ENCODE results near the gene TAPBP. TPM values are rescaled to one million over a fixed set of nuclear protein-coding genes. Genes with fewer than 3 reads are reported as not detected.
"Not testable (repeated sequence)": the region's sequence is repeated elsewhere in the genome, so short reads cannot be mapped to it uniquely, and the experiment has no call there.

Gene TAPBP
- 100 to 1,000 TPM; 164 to 190 TPM for total RNA-seq

DNA sequence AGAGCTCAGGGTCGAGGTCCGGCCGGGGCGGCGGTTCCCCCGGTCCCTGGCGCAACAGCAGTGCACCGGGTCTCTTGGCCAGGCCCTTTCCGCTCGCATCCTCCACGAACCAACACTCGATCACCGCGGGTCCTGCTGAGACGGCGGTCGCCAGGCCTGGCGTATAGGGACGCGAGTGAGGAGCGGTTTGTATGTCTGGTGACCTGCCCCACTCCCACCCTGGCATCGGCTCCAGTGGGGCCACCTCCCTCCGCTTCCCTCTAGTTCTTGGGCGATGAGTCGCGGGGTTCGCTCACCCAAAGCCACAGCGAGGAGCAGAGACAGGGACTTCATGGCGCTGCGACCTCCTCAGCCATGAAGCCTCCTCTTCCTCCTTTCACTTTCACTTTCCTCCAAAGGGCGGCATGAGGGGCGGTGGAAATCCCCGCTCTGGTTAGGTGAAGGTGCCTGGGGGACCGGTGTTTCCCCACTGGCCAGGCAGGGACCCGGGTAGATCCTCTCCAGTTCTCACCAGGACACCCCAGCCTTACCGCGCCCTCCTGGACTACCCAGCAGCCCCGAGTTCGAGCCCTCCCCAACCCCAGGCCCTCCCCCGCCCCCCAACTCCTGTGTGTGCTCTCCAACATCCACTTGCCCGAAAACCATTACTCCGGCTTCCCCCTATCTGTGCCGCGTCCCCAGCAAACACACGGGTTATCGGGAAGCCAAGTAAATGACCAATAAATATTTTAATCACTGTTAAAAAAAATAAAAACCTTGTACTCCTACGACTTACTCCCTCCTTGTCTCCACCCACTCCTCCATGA is at the start of gene TAPBP:
TAPBP (minus strand) TSS at position 370 of the 806 bp plus-strand sequence; CDS start at position 333, 37 bp downstream.
- Mint-ChIP-seq H3K4me1 (peaks cover 55% of the 10 kb centered on the region), H3K9me3 (ENCODE audit: low read depth) (no peaks in the 10 kb centered on the region), H3K36me3 (ENCODE audit: low read depth) (peaks cover 36% of the 10 kb centered on the region), H3K27me3 (no peaks in the 10 kb centered on the region), H3K4me3 (peak within 1 kb of the TSS; percentile 99), H3K27ac (peak within 1 kb of the TSS; percentile 98)
- ATAC-seq (peak; percentile 48), DNase-seq (peak; percentile 90)
- intact Hi-C loops (cut with DNase I, micrococcal nuclease): loop anchor here (1.0 to 10.0 kb wide), 11 partner anchors 25 to 921 kb away; partner anchors contain the start of genes KIFC1 (in 2 of the 2), CUTA (in 1 of the 2), HMGA1 (in 1 of the 2) and ITPR3 (in 1 of the 2)
- POLR2A ChIA-PET: no interaction called here
- CTCF ChIA-PET: interaction anchor here (1.0 kb wide), 1 partner anchor 15 kb away, joined by 3 read pairs; the partner anchor contains the start of gene RGL2

GRCh38 chr6:33363486-33363885 is 49.6 kb upstream of the TAPBP start:
- H3K4me3 Mint-ChIP-seq; POLR2A ChIA-PET; intact Hi-C loops (cut with DNase I, micrococcal nuclease); H3K9me3 Mint-ChIP-seq (ENCODE audit: low read depth); H3K27me3 Mint-ChIP-seq; DNase-seq; ATAC-seq; H3K36me3 Mint-ChIP-seq (ENCODE audit: low read depth); H3K27ac Mint-ChIP-seq; H3K4me1 Mint-ChIP-seq: not testable (repeated sequence)
- CTCF ChIA-PET: interaction anchor here (1.1 kb wide), 1 partner anchor 18 kb away, joined by 5 read pairs; no protein-coding TSS in a partner anchor

DNA sequence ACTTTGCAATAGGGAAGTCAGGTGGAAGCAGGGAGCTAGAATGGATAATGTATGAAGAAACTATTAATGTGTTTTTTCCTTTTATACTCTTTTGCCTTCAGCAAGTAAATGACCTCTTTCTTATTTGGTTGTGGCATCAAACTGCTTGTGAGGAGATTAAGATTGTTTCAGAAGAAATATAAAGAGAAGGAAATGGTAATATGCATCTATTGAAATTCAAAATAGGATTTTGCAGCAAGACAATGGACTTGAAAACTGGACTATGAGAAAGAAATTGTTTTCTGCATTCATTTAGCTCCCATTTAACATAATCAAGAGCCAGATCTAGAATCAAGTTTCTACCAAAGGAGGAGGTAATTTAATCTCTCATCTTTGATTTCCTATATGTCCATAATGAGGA is 45.5 kb upstream of the TAPBP start:
- ChIA-PET POLR2A (interaction anchor here (0.6 to 1.1 kb wide), 2 partner anchors 39 to 58 kb away, joined by 3 to 7 read pairs; no protein-coding TSS in a partner anchor), CTCF (interaction anchor here (1.2 kb wide), 1 partner anchor 31 kb away, joined by 3 read pairs; no protein-coding TSS in a partner anchor)

GRCh38 chr6:33357160-33357871 is 43.4 kb upstream of the TAPBP start:
- DNase-seq; POLR2A ChIA-PET; H3K27me3 Mint-ChIP-seq; H3K36me3 Mint-ChIP-seq (ENCODE audit: low read depth); intact Hi-C loops (cut with DNase I, micrococcal nuclease); ATAC-seq; CTCF ChIA-PET; H3K9me3 Mint-ChIP-seq (ENCODE audit: low read depth); H3K4me1 Mint-ChIP-seq; H3K4me3 Mint-ChIP-seq; H3K27ac Mint-ChIP-seq: not testable (repeated sequence)

More for the DNA sequence above, 45.5 kb upstream of the TAPBP start:
- H3K9me3 Mint-ChIP-seq (ENCODE audit: low read depth): no peaks in the 10 kb centered on the region
- intact Hi-C loops (cut with DNase I, micrococcal nuclease): no loop called here
- no peaks in the 10 kb centered on the region for H3K27me3 Mint-ChIP-seq
- H3K36me3 Mint-ChIP-seq (ENCODE audit: low read depth): no peaks in the 10 kb centered on the region
- ATAC-seq: no peak
- DNase-seq: no peak
- no peak overlapping the region for H3K27ac Mint-ChIP-seq
- H3K4me1 Mint-ChIP-seq: no peaks in the 10 kb centered on the region
- H3K4me3 Mint-ChIP-seq: no peak overlapping the region

DNA sequence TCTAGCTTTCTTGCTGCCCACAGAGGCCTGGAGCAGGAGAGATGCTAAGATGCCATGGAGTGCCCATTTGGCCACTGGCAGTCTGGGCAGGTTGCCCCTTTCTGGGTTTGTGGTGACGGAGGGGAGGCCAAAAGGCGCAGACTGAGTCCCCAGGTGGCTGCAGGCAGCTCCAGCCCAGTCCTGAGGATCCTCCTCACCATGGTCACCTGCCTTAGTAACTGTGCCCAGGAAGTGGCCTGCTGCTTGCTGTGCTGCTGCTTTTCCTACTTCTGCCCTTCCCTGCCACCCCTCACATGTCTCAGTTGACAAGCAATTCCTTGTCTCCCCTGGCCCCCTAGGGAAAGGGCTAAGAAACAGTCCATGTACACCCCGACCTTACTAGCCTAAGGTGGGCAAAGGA is 42.4 kb upstream of the TAPBP start:
- ChIA-PET CTCF (no interaction called here), POLR2A (no interaction called here)
- Mint-ChIP-seq H3K36me3 (ENCODE audit: low read depth) (no peaks in the 10 kb centered on the region), H3K4me1 (no peaks in the 10 kb centered on the region), H3K4me3 (no peak overlapping the region), H3K27me3 (no peaks in the 10 kb centered on the region), H3K9me3 (ENCODE audit: low read depth) (no peaks in the 10 kb centered on the region), H3K27ac (no peak overlapping the region)
- ATAC-seq (no peak), DNase-seq (no peak)
- intact Hi-C loops (cut with DNase I, micrococcal nuclease): no loop called here

- CTCF ChIA-PET; POLR2A ChIA-PET; H3K27me3 Mint-ChIP-seq; H3K27ac Mint-ChIP-seq; intact Hi-C loops (cut with DNase I, micrococcal nuclease); H3K4me3 Mint-ChIP-seq; H3K36me3 Mint-ChIP-seq (ENCODE audit: low read depth); H3K9me3 Mint-ChIP-seq (ENCODE audit: low read depth); ATAC-seq; DNase-seq; H3K4me1 Mint-ChIP-seq: not testable (repeated sequence)
Observed at GRCh38 chr6:33355860-33356259, 42.0 kb upstream of the TAPBP start.

- no peak overlapping the region for H3K4me3 Mint-ChIP-seq
- no peaks in the 10 kb centered on the region for H3K36me3 Mint-ChIP-seq (ENCODE audit: low read depth)
- CTCF ChIA-PET: no interaction called here
- POLR2A ChIA-PET: no interaction called here
- H3K27me3 Mint-ChIP-seq: no peaks in the 10 kb centered on the region
- DNase-seq (no peak), ATAC-seq (no peak)
- intact Hi-C loops (cut with DNase I, micrococcal nuclease): no loop called here
- no peaks in the 10 kb centered on the region for H3K9me3 Mint-ChIP-seq (ENCODE audit: low read depth)
- peaks cover 21% of the 10 kb centered on the region for H3K4me1 Mint-ChIP-seq
- no peak overlapping the region for H3K27ac Mint-ChIP-seq
Observed at GRCh38 chr6:33347816-33348215, 33.9 kb upstream of the TAPBP start.

GRCh38 chr6:33346972-33347371 is 33.1 kb upstream of the TAPBP start:
- peaks cover 21% of the 10 kb centered on the region for H3K4me1 Mint-ChIP-seq
- POLR2A ChIA-PET; H3K36me3 Mint-ChIP-seq (ENCODE audit: low read depth); H3K9me3 Mint-ChIP-seq (ENCODE audit: low read depth); H3K4me3 Mint-ChIP-seq; ATAC-seq; DNase-seq; H3K27ac Mint-ChIP-seq; H3K27me3 Mint-ChIP-seq; intact Hi-C loops (cut with DNase I, micrococcal nuclease); CTCF ChIA-PET: not testable (repeated sequence)

GRCh38 chr6:33344701-33345697 is 31.1 kb upstream of the TAPBP start:
- Mint-ChIP-seq H3K27me3 (no peaks in the 10 kb centered on the region), H3K27ac (peak overlapping the region; percentile 78), H3K9me3 (ENCODE audit: low read depth) (no peaks in the 10 kb centered on the region), H3K4me1 (peaks cover 21% of the 10 kb centered on the region), H3K4me3 (peak overlapping the region; percentile 56), H3K36me3 (ENCODE audit: low read depth) (no peaks in the 10 kb centered on the region)
- POLR2A ChIA-PET: interaction anchor here (0.7 to 0.8 kb wide), 2 partner anchors 20 to 33 kb away, joined by 6 to 9 read pairs; no protein-coding TSS in a partner anchor
- DNase-seq: peak; percentile 79
- peak; percentile 54 for ATAC-seq
- intact Hi-C loops (cut with DNase I, micrococcal nuclease): loop anchor here (1.0 to 2.0 kb wide), 5 partner anchors 22 to 110 kb away; partner anchors contain the start of genes B3GALT4 (in 1 of the 2), KIFC1 (in 1 of the 2) and RPS18 (in 1 of the 2)
- CTCF ChIA-PET: interaction anchor here (0.6 to 2.5 kb wide), 16 partner anchors 11 to 203 kb away, joined by 3 to 13 read pairs (median 4); partner anchors contain the start of gene ZBTB22

GRCh38 chr6:33343953-33344611 is 30.2 kb upstream of the TAPBP start:
- H3K9me3 Mint-ChIP-seq (ENCODE audit: low read depth): no peaks in the 10 kb centered on the region
- ChIA-PET CTCF (interaction anchor here (0.6 to 2.5 kb wide), 16 partner anchors 9 to 1719 kb away, joined by 3 to 13 read pairs (median 4); partner anchors contain the start of gene ZBTB22), POLR2A (interaction anchor here (0.7 to 0.8 kb wide), 3 partner anchors 8 to 29 kb away, joined by 3 to 6 read pairs (median 5); no protein-coding TSS in a partner anchor)
- peak overlapping the region; percentile 78 for H3K27ac Mint-ChIP-seq
- peaks cover 21% of the 10 kb centered on the region for H3K4me1 Mint-ChIP-seq
- H3K4me3 Mint-ChIP-seq: peak overlapping the region; percentile 27
- H3K27me3 Mint-ChIP-seq: no peaks in the 10 kb centered on the region
- intact Hi-C loops (cut with DNase I, micrococcal nuclease): loop anchor here (2.0 kb wide), 2 partner anchors 67 to 71 kb away; partner anchors contain the start of genes B3GALT4 (in 1 of the 2) and RPS18 (in 1 of the 2)
- DNase-seq (peak; percentile 57), ATAC-seq (peak; percentile 78)
- H3K36me3 Mint-ChIP-seq (ENCODE audit: low read depth): no peaks in the 10 kb centered on the region

Measured in activated CD4-positive, alpha-beta T cell treated with anti-CD3 and anti-CD28 coated beads for 36 hours (primary cell).